AG09319 (cell line): Measurements from ENCODE around the gene TRPM4.
"Not testable (repeated sequence)": the region's sequence is repeated elsewhere in the genome, so short reads cannot be mapped to it uniquely, and the experiment has no call there.

ENCODE experiments used
- DNase-seq: peaks from one replicate; pipeline ENCODE4 v3.0.0-alpha.2; 2010; ENCODE audit warnings: low read depth; ENCODE audit errors: extremely low read depth
- CTCF ChIP-seq: IDR thresholded peaks from 2 replicates; pipeline ENCODE4 v1.5.1; 2011; ENCODE audit warnings: low read depth, mild to moderate bottlenecking, inconsistent platforms, low read length, moderate library complexity

TRPM4 gene

GRCh38 chr19:49214701-49215100, 57.1 kb downstream of the TRPM4 start:
- no peak for TF ChIP-seq CTCF
- DNase-seq = no peak

- TF ChIP-seq CTCF = no peak
- no peak for DNase-seq
These were observed 58.5 kb downstream of the TRPM4 start for GRCh38 chr19:49216071-49216470.

- no peak for DNase-seq
- no peak for TF ChIP-seq CTCF
These were observed 59.8 kb downstream of the TRPM4 start for GRCh38 chr19:49217382-49217781.

- no peak for DNase-seq
- no peak for TF ChIP-seq CTCF
These were observed 64.4 kb downstream of the TRPM4 start for GRCh38 chr19:49222011-49222410.

- TF ChIP-seq CTCF = no peak
- no peak for DNase-seq
These were observed 64.9 kb downstream of the TRPM4 start for GRCh38 chr19:49222528-49222927.

GRCh38 chr19:49223472-49223871, 65.9 kb downstream of the TRPM4 start:
- no peak for TF ChIP-seq CTCF
- DNase-seq = no peak

GRCh38 chr19:49224441-49224840, 66.8 kb downstream of the TRPM4 start:
- DNase-seq = not testable (repeated sequence)

GRCh38 chr19:49224879-49225278, 67.3 kb downstream of the TRPM4 start:
- DNase-seq = no peak

More at GRCh38 chr19:49224879-49225278, 67.3 kb downstream of the TRPM4 start:
- TF ChIP-seq CTCF = peak; percentile 30
